GM12873 (cell line): Measurements from ENCODE around the gene KRT13.

ENCODE experiments used
- CTCF ChIP-seq: IDR thresholded peaks from 2 replicates; pipeline ENCODE4 v1.5.1; 2012; ENCODE audit warnings: low read depth, mild to moderate bottlenecking, moderate library complexity, low read length, control low read depth; ENCODE audit not compliant: insufficient read depth; ENCODE audit errors: missing control alignments

KRT13 gene

DNA sequence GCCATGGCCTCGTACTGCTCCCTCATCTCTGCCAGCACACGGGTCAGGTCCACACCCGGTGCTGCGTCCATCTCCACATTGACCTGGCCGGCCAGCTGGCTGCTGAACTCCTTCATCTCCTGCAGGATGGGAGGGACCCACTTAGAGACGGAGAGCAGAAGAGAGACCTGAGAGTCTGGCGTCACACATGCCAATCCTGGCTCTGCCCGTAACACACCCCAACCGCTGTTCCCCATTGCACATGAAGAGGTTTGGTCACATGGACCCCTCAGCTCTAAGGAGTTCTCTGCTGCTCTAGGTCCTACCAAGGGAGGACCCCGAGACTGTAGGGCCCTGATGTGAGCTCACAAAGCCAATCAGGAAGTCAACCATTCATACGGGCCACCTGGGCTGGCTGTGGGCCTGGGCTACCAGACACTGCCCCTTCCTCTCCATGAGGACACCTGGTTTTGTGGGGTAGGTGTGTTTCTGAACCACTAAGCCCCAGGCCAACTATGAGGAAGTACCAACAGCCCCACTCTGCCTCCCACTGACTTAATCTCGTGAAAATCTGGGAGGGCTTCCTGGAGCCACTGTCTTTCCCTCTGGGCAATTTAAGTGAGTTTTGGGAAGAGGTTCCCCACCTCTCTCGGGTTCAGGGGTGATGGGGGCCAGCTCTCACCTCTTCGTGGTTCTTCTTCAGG lies 10.9 kb upstream of the KRT13 start:
- no peak for TF ChIP-seq CTCF

GRCh38 chr17:41513168-41513547 lies 7.7 kb upstream of the KRT13 start:
- TF ChIP-seq CTCF, result no peak

DNA sequence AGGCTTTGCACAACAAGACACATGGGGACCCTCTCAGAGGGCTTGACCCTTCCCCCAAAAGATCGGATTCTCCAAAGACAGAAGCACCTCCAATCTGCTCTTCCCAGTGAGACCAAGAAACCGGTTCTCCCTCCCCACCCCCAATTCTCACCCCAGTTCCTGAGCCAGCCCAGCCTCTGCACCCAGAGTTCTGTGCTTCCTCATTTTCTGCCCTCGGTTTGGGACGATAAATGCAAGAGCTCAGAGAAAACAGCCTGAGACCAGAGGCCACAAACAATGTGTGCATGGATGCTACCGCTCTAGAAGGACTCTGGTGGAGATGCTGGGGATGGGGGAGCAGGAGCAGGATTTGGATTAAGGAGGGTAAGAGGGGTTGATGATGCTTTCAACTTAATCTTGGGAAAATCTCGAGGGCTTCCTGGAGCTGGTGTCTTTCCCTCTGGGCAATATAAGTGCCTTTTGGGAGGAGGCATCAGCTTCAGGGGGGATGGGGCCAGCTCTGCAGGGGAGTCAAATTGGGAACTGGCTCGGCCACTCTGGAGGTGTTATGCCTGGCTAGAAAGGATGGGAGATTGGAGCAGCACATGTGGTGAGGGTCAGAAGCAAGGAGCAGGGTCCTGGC lies 7.2 kb upstream of the KRT13 start:
- no peak for TF ChIP-seq CTCF

GRCh38 chr17:41511716-41512115 lies 6.3 kb upstream of the KRT13 start:
- no peak for TF ChIP-seq CTCF

- no peak for TF ChIP-seq CTCF
Measured at GRCh38 chr17:41511116-41511515, 5.7 kb upstream of the KRT13 start.

- TF ChIP-seq CTCF, result no peak
Measured at GRCh38 chr17:41510251-41511065, 5.0 kb upstream of the KRT13 start.

DNA sequence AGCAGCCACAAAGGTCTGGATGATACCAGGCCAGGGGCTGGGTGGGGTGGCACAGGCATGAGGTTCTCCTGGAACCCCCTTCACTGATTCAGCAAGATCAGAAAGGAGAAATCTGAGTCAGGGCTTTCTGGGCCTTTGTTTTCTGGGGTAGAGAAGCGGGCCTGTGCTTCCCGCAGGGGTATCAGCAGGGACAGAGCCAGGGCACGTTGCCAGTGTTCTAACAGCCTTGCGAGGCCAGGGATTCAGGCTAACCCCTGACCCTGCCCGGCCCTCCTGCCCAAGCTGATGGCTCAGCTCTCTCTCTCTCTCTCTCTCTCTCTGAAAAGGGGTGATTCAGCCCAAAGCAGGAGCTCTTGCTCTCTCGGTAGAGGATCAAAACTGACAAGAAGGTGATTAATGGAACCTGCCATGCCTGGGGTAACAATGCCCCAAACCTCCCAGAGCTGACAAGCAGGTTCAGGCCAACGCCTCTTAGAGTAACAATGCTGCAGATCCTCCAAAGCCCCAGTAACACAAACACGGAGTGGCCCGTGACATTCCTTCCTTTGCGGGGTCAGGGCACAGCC lies 2.0 kb upstream of the KRT13 start:
- no peak for TF ChIP-seq CTCF
